GM12878 (cell line): ENCODE measurements around the gene LRBA. TPM values are rescaled to one million over a fixed set of nuclear protein-coding genes. Genes with fewer than 3 reads are reported as not detected.

Experiments used
- ASH2L ChIP-seq: fragments of 300-600, 200-600 bp; sonication (generic); IDR thresholded peaks from 2 replicates; pipeline ENCODE4 v1.6.1; 2017; ENCODE audit warnings: low read depth, mild to moderate bottlenecking, borderline replicate concordance
- ATF7 ChIP-seq: fragments of 450-650 bp; IDR thresholded peaks from 2 replicates; pipeline ENCODE4 v1.6.1; 2016; ENCODE audit warnings: low read depth, mild to moderate bottlenecking
- BHLHE40 ChIP-seq, 2 experiments: fragments of 450-650 bp in 1 of 2; IDR thresholded peaks; 2 replicates each; pipeline ENCODE4 v1.6.1; 2011 to 2017; ENCODE audit warnings: low read depth in 2 of 2, borderline replicate concordance in 1 of 2, improper control_type of control experiment in 1 of 2, low read length in 1 of 2, mild to moderate bottlenecking in 1 of 2
- CREM ChIP-seq: IDR thresholded peaks from 2 replicates; pipeline ENCODE4 v1.6.1; 2014; ENCODE audit warnings: antibody characterized with exemption, low read depth
- EED ChIP-seq: sonication (generic); IDR thresholded peaks from 2 replicates; pipeline ENCODE4 v1.6.1; 2016; ENCODE audit warnings: antibody characterized with exemption, low read depth
- GATAD2B ChIP-seq: fragments of 450-650 bp; conservative IDR thresholded peaks from 2 replicates; pipeline ENCODE4 v1.6.1; 2017; ENCODE audit warnings: low read depth, mild to moderate bottlenecking, moderate library complexity
- PAX5 ChIP-seq: IDR thresholded peaks from 2 replicates; pipeline ENCODE4 v1.6.1; 2011; ENCODE audit warnings: low read depth, low read length, borderline replicate concordance
- RAD21 ChIP-seq: IDR thresholded peaks from 2 replicates; pipeline ENCODE4 v1.6.1; 2011; ENCODE audit warnings: mild to moderate bottlenecking, low read depth, low read length, moderate library complexity; ENCODE audit not compliant: insufficient read depth
- SMAD1 ChIP-seq: fragments of 450-650 bp; IDR thresholded peaks from 2 replicates; pipeline ENCODE4 v1.6.1; 2018; ENCODE audit warnings: mild to moderate bottlenecking, low read depth; ENCODE audit not compliant: partially characterized antibody
- SRF ChIP-seq, 2 experiments: IDR thresholded peaks; 2 replicates each; pipeline ENCODE4 v1.6.1; 2011; ENCODE audit warnings: low read depth in 2 of 2, low read length in 2 of 2, mild to moderate bottlenecking in 1 of 2, moderate library complexity in 1 of 2
- SUZ12 ChIP-seq: fragments of 200-600 bp; sonication (generic); IDR thresholded peaks from one replicate; pipeline ENCODE4 v1.6.1; 2018; ENCODE audit warnings: antibody characterized with exemption, mild to moderate bottlenecking; ENCODE audit not compliant: unreplicated experiment
- TCF3 ChIP-seq: IDR thresholded peaks from 2 replicates; pipeline ENCODE4 v1.6.1; 2012; ENCODE audit warnings: low read depth, mild to moderate bottlenecking, low read length, borderline replicate concordance; ENCODE audit not compliant: insufficient read depth
- ZNF274 ChIP-seq: IDR thresholded peaks from one replicate; pipeline ENCODE4 v1.8.0; 2011; ENCODE audit not compliant: insufficient read length, insufficient read depth
- ZSCAN29 ChIP-seq: fragments of 450-650 bp; IDR thresholded peaks from 2 replicates; pipeline ENCODE4 v1.6.1; 2017; ENCODE audit warnings: mild to moderate bottlenecking, moderate library complexity
- polyA plus RNA-seq, 11 experiments: library from polyadenylated mRNA; depleted of rRNA in 4 of 11; unstranded in 6 of 11; stranded (reverse) in 5 of 11; fragments of >200 nt; fragmentation: Nextera tagmentation in 4 of 11; fragmentation: Illumina TruSeq in 1 of 11; extraction: Ambion mirVana in 4 of 11; extraction: Trizol in 1 of 11; gene quantifications; 1 replicate in 1 of 11; 2 replicates in 10 of 11; pipeline versions ENCODE4 v1.2.1 to v1.2.3, GENCODE V29; 2011 to 2016; ENCODE audit warnings: inconsistent platforms in 2 of 11, missing spikeins in 2 of 11, low read depth in 1 of 11
- total RNA-seq, 4 experiments: library from RNA; depleted of rRNA in 3 of 4; stranded (reverse); fragments of >200 nt in 3 of 4; fragmentation: Illumina TruSeq in 1 of 4; extraction: Trizol in 1 of 4; gene quantifications; 2 replicates each; pipeline versions ENCODE4 v1.2.1 to v1.2.3, GENCODE V29; 2013 to 2021
- TF ChIP-seq, protein P1 (sequence below): fragments of 450-650 bp; conservative IDR thresholded peaks from 2 replicates; pipeline ENCODE4 v1.6.1; 2017; ENCODE audit warnings: mild to moderate bottlenecking, moderate library complexity
- TF ChIP-seq, protein P2 (sequence below): IDR thresholded peaks from 2 replicates; pipeline ENCODE4 v1.6.1; 2012; ENCODE audit warnings: low read depth, low read length, improper control_type of control experiment
- TF ChIP-seq, protein P3 (sequence below): IDR thresholded peaks from 2 replicates; pipeline ENCODE4 v1.6.1; 2011; ENCODE audit warnings: mild to moderate bottlenecking, low read depth, low read length, moderate library complexity; ENCODE audit not compliant: insufficient replicate concordance
- TF ChIP-seq, protein P4 (sequence below): fragments of 450-650 bp; IDR thresholded peaks from 2 replicates; pipeline ENCODE4 v1.6.1; 2017; ENCODE audit warnings: low read depth, mild to moderate bottlenecking, moderate library complexity
- TF ChIP-seq, protein P5 (sequence below): fragments of 450-650 bp; formaldehyde crosslinking; IDR thresholded peaks from 2 replicates; pipeline ENCODE4 v1.4.0; 2022; ENCODE audit warnings: mild to moderate bottlenecking, moderate library complexity

The LRBA gene
- total and polyA plus RNA-seq, 10 of the 15 experiments (the other 5 are each of a cell fraction or from before 2014, with no cell fraction given): 20.3 to 93.4 (median 55.0) TPM

DNA sequence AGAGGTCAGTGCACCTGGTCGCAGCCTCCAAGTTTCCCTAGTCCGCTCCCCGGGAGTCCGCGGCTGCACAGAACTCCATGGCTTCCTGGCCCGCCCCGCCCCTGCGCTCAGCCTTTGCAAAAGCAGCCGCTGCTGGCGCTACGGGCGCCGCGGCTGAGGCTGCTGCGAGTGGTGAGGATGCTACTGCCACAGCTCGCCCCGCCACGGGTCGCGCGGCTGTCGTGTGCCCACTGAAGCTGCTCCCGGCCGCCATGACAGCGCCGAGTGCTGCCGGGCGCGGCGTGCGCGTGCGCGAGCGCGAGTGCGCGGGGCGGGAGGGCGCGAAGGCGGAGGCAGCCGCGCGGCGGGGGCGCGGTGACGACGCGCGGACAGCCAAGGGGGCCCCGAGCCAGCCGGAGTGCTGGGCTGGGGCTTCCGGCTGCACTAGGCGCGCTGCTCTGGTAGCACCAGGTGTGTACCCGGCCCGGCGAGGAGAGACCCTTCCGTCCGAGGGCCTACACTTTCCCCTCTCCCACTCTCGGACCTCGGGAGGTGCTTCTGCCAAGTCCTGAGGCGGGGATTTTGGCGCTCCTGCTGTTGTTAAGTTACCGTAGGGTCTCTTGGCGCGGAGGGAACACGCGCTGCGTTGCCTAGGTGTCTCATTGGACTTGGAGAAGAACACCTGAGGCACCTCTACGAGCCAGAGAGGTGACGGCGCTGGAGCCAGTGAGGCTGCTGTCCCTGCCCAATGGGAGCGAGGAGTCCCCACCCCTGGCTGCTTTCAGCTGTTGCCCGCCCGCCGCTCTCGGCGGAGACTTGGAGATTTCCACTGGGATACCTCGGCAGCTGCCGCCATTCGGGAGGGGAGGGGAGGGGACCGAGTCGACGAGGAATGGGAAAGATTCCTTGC, 619 bp upstream of the LRBA start (continued):
- TF ChIP-seq, protein P1, sequence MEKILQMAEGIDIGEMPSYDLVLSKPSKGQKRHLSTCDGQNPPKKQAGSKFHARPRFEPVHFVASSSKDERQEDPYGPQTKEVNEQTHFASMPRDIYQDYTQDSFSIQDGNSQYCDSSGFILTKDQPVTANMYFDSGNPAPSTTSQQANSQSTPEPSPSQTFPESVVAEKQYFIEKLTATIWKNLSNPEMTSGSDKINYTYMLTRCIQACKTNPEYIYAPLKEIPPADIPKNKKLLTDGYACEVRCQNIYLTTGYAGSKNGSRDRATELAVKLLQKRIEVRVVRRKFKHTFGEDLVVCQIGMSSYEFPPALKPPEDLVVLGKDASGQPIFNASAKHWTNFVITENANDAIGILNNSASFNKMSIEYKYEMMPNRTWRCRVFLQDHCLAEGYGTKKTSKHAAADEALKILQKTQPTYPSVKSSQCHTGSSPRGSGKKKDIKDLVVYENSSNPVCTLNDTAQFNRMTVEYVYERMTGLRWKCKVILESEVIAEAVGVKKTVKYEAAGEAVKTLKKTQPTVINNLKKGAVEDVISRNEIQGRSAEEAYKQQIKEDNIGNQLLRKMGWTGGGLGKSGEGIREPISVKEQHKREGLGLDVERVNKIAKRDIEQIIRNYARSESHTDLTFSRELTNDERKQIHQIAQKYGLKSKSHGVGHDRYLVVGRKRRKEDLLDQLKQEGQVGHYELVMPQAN: peak; percentile 62
- TF ChIP-seq, protein P2, sequence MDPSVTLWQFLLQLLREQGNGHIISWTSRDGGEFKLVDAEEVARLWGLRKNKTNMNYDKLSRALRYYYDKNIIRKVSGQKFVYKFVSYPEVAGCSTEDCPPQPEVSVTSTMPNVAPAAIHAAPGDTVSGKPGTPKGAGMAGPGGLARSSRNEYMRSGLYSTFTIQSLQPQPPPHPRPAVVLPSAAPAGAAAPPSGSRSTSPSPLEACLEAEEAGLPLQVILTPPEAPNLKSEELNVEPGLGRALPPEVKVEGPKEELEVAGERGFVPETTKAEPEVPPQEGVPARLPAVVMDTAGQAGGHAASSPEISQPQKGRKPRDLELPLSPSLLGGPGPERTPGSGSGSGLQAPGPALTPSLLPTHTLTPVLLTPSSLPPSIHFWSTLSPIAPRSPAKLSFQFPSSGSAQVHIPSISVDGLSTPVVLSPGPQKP: no peak
- TF ChIP-seq ZNF274: no peak
- peak; percentile 40; the same call in 1 of the 2 replicates for TF ChIP-seq PAX5
- peak; percentile 89 for TF ChIP-seq GATAD2B
- no peak for TF ChIP-seq RAD21
- TF ChIP-seq SUZ12: no peak
- TF ChIP-seq SMAD1: no peak
- peak; percentile 46 for TF ChIP-seq CREM
- TF ChIP-seq, protein P3, sequence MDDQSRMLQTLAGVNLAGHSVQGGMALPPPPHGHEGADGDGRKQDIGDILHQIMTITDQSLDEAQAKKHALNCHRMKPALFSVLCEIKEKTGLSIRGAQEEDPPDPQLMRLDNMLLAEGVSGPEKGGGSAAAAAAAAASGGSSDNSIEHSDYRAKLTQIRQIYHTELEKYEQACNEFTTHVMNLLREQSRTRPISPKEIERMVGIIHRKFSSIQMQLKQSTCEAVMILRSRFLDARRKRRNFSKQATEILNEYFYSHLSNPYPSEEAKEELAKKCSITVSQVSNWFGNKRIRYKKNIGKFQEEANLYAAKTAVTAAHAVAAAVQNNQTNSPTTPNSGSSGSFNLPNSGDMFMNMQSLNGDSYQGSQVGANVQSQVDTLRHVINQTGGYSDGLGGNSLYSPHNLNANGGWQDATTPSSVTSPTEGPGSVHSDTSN: peak; percentile 8
- TF ChIP-seq, protein P4, sequence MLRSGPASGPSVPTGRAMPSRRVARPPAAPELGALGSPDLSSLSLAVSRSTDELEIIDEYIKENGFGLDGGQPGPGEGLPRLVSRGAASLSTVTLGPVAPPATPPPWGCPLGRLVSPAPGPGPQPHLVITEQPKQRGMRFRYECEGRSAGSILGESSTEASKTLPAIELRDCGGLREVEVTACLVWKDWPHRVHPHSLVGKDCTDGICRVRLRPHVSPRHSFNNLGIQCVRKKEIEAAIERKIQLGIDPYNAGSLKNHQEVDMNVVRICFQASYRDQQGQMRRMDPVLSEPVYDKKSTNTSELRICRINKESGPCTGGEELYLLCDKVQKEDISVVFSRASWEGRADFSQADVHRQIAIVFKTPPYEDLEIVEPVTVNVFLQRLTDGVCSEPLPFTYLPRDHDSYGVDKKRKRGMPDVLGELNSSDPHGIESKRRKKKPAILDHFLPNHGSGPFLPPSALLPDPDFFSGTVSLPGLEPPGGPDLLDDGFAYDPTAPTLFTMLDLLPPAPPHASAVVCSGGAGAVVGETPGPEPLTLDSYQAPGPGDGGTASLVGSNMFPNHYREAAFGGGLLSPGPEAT: no peak
- peak; percentile 35 to 89; a peak in 2 of 4 replicates for TF ChIP-seq BHLHE40 (IDR thresholded peaks at IDR 0.05; ENCODE audit: borderline replicate concordance in 1 of 2, low read depth in 2 of 2, low read length in 1 of 2)
- peak; percentile 43; the same call in 1 of the 2 replicates for TF ChIP-seq ZSCAN29
- TF ChIP-seq ATF7: peak; percentile 19; the same call in 1 of the 2 replicates
- 0 out of 2 replicates have a peak, but pooled peaks have one; percentile 19 for TF ChIP-seq TCF3
- TF ChIP-seq ASH2L: no peak; the same call in 1 of the 2 replicates
- TF ChIP-seq, protein P5, sequence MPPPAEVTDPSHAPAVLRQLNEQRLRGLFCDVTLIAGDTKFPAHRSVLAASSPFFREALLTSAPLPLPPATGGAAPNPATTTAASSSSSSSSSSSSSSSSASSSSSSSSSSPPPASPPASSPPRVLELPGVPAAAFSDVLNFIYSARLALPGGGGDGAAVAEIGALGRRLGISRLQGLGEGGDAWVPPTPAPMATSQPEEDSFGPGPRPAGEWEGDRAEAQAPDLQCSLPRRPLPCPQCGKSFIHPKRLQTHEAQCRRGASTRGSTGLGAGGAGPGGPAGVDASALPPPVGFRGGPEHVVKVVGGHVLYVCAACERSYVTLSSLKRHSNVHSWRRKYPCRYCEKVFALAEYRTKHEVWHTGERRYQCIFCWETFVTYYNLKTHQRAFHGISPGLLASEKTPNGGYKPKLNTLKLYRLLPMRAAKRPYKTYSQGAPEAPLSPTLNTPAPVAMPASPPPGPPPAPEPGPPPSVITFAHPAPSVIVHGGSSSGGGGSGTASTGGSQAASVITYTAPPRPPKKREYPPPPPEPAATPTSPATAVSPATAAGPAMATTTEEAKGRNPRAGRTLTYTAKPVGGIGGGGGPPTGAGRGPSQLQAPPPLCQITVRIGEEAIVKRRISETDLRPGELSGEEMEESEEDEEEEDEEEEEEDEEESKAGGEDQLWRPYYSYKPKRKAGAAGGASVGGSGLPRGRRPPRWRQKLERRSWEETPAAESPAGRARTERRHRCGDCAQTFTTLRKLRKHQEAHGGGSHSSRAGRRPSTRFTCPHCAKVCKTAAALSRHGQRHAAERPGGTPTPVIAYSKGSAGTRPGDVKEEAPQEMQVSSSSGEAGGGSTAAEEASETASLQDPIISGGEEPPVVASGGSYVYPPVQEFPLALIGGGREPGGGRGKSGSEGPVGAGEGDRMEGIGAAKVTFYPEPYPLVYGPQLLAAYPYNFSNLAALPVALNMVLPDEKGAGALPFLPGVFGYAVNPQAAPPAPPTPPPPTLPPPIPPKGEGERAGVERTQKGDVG (CRISPR knock-in tag): no peak
- TF ChIP-seq SRF (IDR thresholded peaks at IDR 0.05; ENCODE audit: low read depth in 2 of 2, low read length in 2 of 2): no peak
- TF ChIP-seq EED: peak; percentile 60
